Sigmoid colon (tissue), 7 donors: ENCODE data around the gene CEPT1. TPM values are rescaled to one million over a fixed set of nuclear protein-coding genes. Genes with fewer than 3 reads are reported as not detected.
A peak's percentile ranks its signal among the peaks of the same experiment; 100 is the strongest.

ENCODE experiments used
- DNase-seq: peaks from one replicate; pipeline ENCODE4 v3.0.0-alpha.2; 2019
- H3K27ac ChIP-seq, 4 donors: fragments of 200-600 bp; sonication (generic); one replicate each; pipeline ENCODE4 v1.5.1; 2016 to 2019; ENCODE audit warnings: mild to moderate bottlenecking in 1 of 4
- H3K27me3 ChIP-seq, 3 donors: fragments of 200-600 bp; sonication (generic); one replicate each; pipeline ENCODE4 v1.5.1; 2019; ENCODE audit warnings: mild to moderate bottlenecking in 1 of 3
- H3K36me3 ChIP-seq, 4 donors: fragments of 200-600 bp; sonication (generic); one replicate each; pipeline ENCODE4 v1.5.1; 2016 to 2019
- H3K4me1 ChIP-seq, 4 donors: fragments of 200-600 bp; sonication (generic); one replicate each; pipeline ENCODE4 v1.5.1; 2017 to 2019
- H3K4me3 ChIP-seq, 4 donors: fragments of 200-600 bp; sonication (generic); one replicate each; pipeline ENCODE4 v1.5.1; 2017 to 2019; ENCODE audit warnings: mild to moderate bottlenecking in 2 of 4, moderate library complexity in 1 of 4
- H3K9me3 ChIP-seq, 4 donors: fragments of 200-600 bp in 3 of 4; sonication (generic) in 3 of 4; one replicate each; pipeline versions ENCODE4 v1.5.1 to v1.6.1; 2013 to 2019
- EP300 ChIP-seq, 4 donors: sonication (generic); formaldehyde crosslinking; IDR thresholded peaks; one replicate each; pipeline ENCODE4 v1.6.1; 2017; ENCODE audit warnings: antibody characterized with exemption in 4 of 4
- POLR2A ChIP-seq, 2 donors: fragments of 450-650 bp; IDR thresholded peaks; one replicate each; pipeline ENCODE4 v1.6.1; 2016; ENCODE audit warnings: antibody characterized with exemption in 2 of 2, mild to moderate bottlenecking in 2 of 2, moderate library complexity in 2 of 2
- POLR2AphosphoS5 ChIP-seq, 4 donors: sonication (generic); formaldehyde crosslinking; IDR thresholded peaks; one replicate each; pipeline ENCODE4 v1.6.1; 2017; ENCODE audit warnings: antibody characterized with exemption in 4 of 4
- WGBS, 2 donors: extraction: QIAGEN DNeasy Blood & Tissue Kit; methylation state at CpG; one replicate each; pipeline ENCODE4 v1.1.7; 2013; 5-methylcytosine and 5-hydroxymethylcytosine counted together
- intact Hi-C: fragments of 100-400 bp; cut with DNase I; formaldehyde crosslinking; loops from one replicate; pipeline ENCODE4 v1.15.1; 2023
- polyA plus RNA-seq, 3 donors: library from polyadenylated mRNA; stranded (reverse); fragments of 200-250 nt; gene quantifications; one replicate each; pipeline ENCODE4 v1.2.3, GENCODE V29; 2013
- total RNA-seq, 4 donors: library from RNA; depleted of rRNA; stranded (reverse); fragments of >200 nt; gene quantifications; one replicate each; pipeline ENCODE4 v1.1.0, GENCODE V29; 2016
- TF ChIP-seq, protein P1 (sequence below), 4 experiments: fragments of 450-650 bp in 3 of 4; fragments of 200-600 bp in 1 of 4; IDR thresholded peaks; one replicate each; pipeline ENCODE4 v1.5.1; 2016 to 2019; ENCODE audit warnings: antibody characterized with exemption in 4 of 4, mild to moderate bottlenecking in 3 of 4, moderate library complexity in 2 of 4
- donor health status: healthy with polysubstance abuse.
- donor health status: Bipolar disorder and iron deficiency.
- donor health status: healthy.

CEPT1 gene
- total and polyA plus RNA-seq, 7 donors: 7.2 to 41.0 (median 28.2) TPM

DNA sequence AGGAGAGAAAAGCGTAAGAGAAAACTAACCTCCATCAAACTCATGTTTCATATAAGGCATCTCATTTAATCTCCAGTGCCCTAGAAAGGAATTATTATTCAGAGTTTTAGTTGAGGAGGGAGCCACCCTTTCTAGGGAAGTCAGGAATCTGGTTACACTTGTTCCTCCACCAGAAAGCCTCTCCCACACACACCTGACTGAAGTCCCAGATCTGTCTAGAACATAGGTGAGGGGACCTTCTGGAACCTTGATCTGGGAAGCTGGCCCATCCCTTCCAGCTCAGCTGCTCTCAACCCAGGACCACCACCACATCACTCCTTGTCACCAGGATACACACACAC lies 62.3 kb downstream of the CEPT1 start:
- Histone ChIP-seq H3K36me3 (no peaks in the 10 kb centered on the region), H3K27ac (no peak overlapping the region), H3K27me3 (peaks cover 15 to 47% (median 18%) of the 10 kb centered on the region in 3 donors), H3K4me1 (peaks cover 0 to 15% (median 13%) of the 10 kb centered on the region in 4 donors), H3K9me3 (no peaks in the 10 kb centered on the region), H3K4me3 (no peak overlapping the region)
- 85 to 96% methylated on average over 1 of the region's 1 CpG for WGBS, 2 donors
- no peak for DNase-seq
- intact Hi-C loops: no loop called here
- TF ChIP-seq, protein P1, sequence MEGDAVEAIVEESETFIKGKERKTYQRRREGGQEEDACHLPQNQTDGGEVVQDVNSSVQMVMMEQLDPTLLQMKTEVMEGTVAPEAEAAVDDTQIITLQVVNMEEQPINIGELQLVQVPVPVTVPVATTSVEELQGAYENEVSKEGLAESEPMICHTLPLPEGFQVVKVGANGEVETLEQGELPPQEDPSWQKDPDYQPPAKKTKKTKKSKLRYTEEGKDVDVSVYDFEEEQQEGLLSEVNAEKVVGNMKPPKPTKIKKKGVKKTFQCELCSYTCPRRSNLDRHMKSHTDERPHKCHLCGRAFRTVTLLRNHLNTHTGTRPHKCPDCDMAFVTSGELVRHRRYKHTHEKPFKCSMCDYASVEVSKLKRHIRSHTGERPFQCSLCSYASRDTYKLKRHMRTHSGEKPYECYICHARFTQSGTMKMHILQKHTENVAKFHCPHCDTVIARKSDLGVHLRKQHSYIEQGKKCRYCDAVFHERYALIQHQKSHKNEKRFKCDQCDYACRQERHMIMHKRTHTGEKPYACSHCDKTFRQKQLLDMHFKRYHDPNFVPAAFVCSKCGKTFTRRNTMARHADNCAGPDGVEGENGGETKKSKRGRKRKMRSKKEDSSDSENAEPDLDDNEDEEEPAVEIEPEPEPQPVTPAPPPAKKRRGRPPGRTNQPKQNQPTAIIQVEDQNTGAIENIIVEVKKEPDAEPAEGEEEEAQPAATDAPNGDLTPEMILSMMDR (IDR thresholded peaks at IDR 0.05): no peak
- TF ChIP-seq EP300 (IDR thresholded peaks at IDR 0.05) (no peak), POLR2A (IDR thresholded peaks at IDR 0.05) (no peak), POLR2AphosphoS5 (IDR thresholded peaks at IDR 0.05) (no peak)

DNA sequence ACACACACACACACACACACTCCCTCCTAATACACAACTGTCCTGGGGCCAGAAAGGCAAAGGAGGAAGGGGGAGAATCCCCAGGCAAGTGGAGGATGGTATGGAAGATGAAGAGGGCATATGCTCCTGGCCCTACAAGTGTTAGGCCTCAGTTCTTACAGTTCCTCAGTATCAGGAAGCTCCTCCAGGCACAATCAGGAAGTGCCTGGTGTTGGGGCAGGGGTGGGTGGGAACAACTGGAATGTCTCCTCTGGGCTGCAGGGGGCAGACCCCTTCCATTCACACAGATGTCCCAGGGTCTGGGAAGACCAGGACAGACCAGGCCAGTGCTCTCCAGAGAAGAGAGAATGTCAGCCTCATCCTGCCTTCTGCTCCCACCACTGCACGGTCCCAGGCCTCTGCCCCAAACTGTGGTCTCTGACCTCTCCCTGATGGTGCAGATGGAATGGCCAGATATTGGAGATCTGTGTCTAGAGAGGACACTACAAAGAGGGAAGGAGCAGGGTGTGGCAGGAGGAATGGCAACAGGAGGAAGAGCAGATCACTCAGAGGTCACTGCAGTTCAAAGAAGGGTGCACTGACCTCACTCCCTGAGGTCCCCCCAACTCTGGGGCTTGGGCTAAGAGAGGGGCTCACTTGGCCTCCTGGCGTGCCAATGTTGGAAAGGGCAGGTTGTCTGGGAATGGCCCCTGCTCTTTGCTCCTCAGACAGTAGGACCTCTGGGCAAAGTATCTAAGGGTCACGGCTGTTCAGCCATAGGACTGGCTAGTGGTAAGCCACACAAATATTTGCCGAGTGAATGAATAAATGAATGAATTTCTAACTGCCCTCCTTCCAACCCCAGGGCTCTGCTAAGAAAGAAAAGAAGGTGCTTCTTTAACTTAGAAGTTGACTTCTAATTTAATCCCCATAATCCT lies 62.9 kb downstream of the CEPT1 start:
- Histone ChIP-seq H3K27ac (peak overlapping the region in 3 of 4 donors; percentile 55 to 75 (median 69)), H3K4me3 (peak overlapping the region in 3 of 4 donors; percentile 58 to 63 (median 59)), H3K4me1 (peaks cover 0 to 15% (median 13%) of the 10 kb centered on the region in 4 donors), H3K9me3 (no peaks in the 10 kb centered on the region), H3K27me3 (peaks cover 15 to 47% (median 18%) of the 10 kb centered on the region in 3 donors), H3K36me3 (no peaks in the 10 kb centered on the region)
- no peak for DNase-seq
- TF ChIP-seq EP300 (IDR thresholded peaks at IDR 0.05): no peak
- intact Hi-C loops: no loop called here
- 33 to 42% methylated on average over 4 of the region's 4 CpGs for WGBS, 2 donors

DNA sequence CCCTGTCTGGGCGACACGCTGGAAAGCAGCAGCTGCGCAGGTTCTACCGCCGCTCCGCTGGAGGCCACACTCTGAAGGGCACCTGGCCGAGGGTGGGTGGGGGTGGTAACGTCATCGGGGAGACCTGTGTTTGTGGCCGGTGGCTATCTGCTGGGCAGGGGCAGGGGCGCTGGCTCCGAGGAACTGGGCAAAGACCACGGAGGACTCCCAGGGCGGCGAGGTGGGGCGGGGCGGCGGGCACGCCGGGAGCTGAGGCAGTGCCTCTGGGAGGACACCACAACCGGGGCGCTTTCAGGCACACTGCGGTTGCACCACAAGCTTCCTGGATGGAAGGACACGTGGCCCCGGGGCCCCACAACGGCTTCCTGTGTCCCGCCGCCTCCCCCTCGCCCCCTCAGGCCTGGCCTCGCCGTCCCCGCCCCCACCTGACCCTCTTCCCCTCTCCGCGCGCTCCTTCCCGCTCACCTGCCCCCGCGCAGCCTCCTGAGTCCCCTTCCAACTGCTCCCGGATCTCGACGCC lies 63.7 kb downstream of the CEPT1 start:
- peak overlapping the region; percentile 48 to 75 (median 62) for H3K27ac ChIP-seq
- intact Hi-C loops: no loop called here
- no peak for TF ChIP-seq POLR2AphosphoS5 (IDR thresholded peaks at IDR 0.05)
- no peak for TF ChIP-seq EP300 (IDR thresholded peaks at IDR 0.05)
- TF ChIP-seq, protein P1 (IDR thresholded peaks at IDR 0.05): no peak
- no peak for TF ChIP-seq POLR2A (IDR thresholded peaks at IDR 0.05)

DNA sequence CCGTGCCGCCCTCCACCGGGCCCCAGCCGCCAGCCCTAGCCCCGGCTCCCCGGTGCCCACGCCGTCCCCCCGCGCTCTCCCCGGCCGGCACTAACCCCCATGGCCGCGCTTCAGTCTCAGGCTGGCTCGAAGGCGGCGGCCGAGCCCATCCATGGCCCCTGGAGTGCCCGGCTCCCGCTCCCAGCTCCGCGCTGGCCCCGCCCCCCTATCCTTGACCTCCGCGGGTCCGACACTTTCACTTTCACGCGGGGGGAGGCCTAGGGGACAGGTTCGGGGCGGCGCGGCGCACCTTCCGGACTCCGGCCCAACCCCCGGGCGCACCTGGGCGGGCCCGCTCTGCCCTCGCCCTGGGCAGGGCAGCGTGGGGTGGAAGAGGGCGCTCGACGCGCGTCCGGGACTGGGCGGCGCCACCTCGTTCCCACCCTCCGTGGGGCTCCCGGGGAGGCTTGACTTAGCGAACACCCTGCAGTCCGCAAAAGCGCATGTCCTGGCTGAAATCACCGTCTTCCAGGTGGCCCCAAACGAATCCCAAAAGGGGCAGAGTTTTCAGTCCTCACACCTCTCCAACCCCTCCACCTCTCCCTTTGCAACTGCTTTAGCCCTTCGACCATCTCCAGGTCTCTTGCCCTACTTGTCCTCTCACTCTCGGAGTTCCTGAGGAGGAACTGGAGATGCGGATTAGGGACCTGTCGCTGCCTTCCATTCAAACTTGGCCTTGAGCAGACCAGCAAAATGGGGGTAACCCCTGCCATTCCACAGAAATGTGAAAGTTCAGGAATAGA lies 64.4 kb downstream of the CEPT1 start:
- Histone ChIP-seq H3K4me1 (peaks cover 0 to 15% (median 13%) of the 10 kb centered on the region in 4 donors), H3K9me3 (no peaks in the 10 kb centered on the region), H3K27me3 (peaks cover 15 to 46% (median 18%) of the 10 kb centered on the region in 3 donors), H3K4me3 (peak overlapping the region; percentile 38 to 63 (median 58)), H3K27ac (peak overlapping the region; percentile 48 to 75 (median 62)), H3K36me3 (no peaks in the 10 kb centered on the region)
- intact Hi-C loops: no loop called here
- peak in 1 of 4 donors; percentile 45 for TF ChIP-seq POLR2AphosphoS5 (IDR thresholded peaks at IDR 0.05)
- peak in 1 of 2 donors; percentile 23 for TF ChIP-seq POLR2A (IDR thresholded peaks at IDR 0.05)
- TF ChIP-seq, protein P1 (IDR thresholded peaks at IDR 0.05): no peak
- TF ChIP-seq EP300 (IDR thresholded peaks at IDR 0.05): no peak
- 2 to 4% methylated on average over 61 of the region's 61 CpGs for WGBS, 2 donors
- DNase-seq: no peak

More for the DNA sequence above, 63.7 kb downstream of the CEPT1 start:
- H3K4me1 ChIP-seq: peaks cover 0 to 15% (median 13%) of the 10 kb centered on the region in 4 donors
- peak overlapping the region; percentile 38 to 63 (median 58) for H3K4me3 ChIP-seq
- peak; percentile 84 for DNase-seq
- H3K9me3 ChIP-seq: no peaks in the 10 kb centered on the region
- H3K36me3 ChIP-seq: no peaks in the 10 kb centered on the region
- 2% methylated on average over 41 of the region's 41 CpGs for WGBS, 2 donors
- peaks cover 15 to 47% (median 18%) of the 10 kb centered on the region in 3 donors for H3K27me3 ChIP-seq
